Ecto neural progenitor cell (in vitro differentiated cells): ENCODE results near the gene NKX1-2.

Experiments used
- DNase-seq: peaks from one replicate; pipeline ENCODE4 v3.0.0-alpha.2; 2018; ENCODE audit warnings: low spot score

Gene NKX1-2

GRCh38 chr10:124474514-124475070 is 24.8 kb upstream of the NKX1-2 start:
- no peak for DNase-seq

- DNase-seq: no peak
Observed at GRCh38 chr10:124473070-124473469, 23.2 kb upstream of the NKX1-2 start.

- DNase-seq: no peak
Observed at GRCh38 chr10:124472071-124472470, 22.2 kb upstream of the NKX1-2 start.

GRCh38 chr10:124470544-124471434 is 21.0 kb upstream of the NKX1-2 start:
- no peak for DNase-seq

- DNase-seq: peak; percentile 71
Observed at GRCh38 chr10:124469956-124470484, 20.2 kb upstream of the NKX1-2 start.

- no peak for DNase-seq
Observed at GRCh38 chr10:124468624-124469023, 18.8 kb upstream of the NKX1-2 start.

GRCh38 chr10:124467165-124467564 is 17.3 kb upstream of the NKX1-2 start:
- DNase-seq: no peak

GRCh38 chr10:124465777-124466488 is 16.1 kb upstream of the NKX1-2 start:
- no peak for DNase-seq

GRCh38 chr10:124465003-124465776 is 15.4 kb upstream of the NKX1-2 start:
- no peak for DNase-seq

GRCh38 chr10:124464028-124464965 is 14.5 kb upstream of the NKX1-2 start:
- no peak for DNase-seq

- DNase-seq: no peak
Observed at GRCh38 chr10:124462348-124462695, 12.5 kb upstream of the NKX1-2 start.

GRCh38 chr10:124461642-124462347 is 12.0 kb upstream of the NKX1-2 start, which contains the start of gene LHPP:
Gene LHPP, plus strand, starts transcription at chr10:124461823. Its CDS starts 40 bp downstream, at chr10:124461863.
- peak; percentile 88 for DNase-seq

- DNase-seq: no peak
Observed at GRCh38 chr10:124460144-124460543, 10.3 kb upstream of the NKX1-2 start.

- DNase-seq: no peak
Observed at GRCh38 chr10:124459395-124459794, 9.6 kb upstream of the NKX1-2 start.

- DNase-seq: no peak
Observed at GRCh38 chr10:124458889-124459288, 9.1 kb upstream of the NKX1-2 start.

GRCh38 chr10:124458473-124458872 is 8.6 kb upstream of the NKX1-2 start:
- DNase-seq: no peak

- no peak for DNase-seq
Observed at GRCh38 chr10:124455441-124455840, 5.6 kb upstream of the NKX1-2 start.

- no peak for DNase-seq
Observed at GRCh38 chr10:124453960-124454610, 4.2 kb upstream of the NKX1-2 start.

- DNase-seq: no peak
Observed at GRCh38 chr10:124451276-124451675, 1.4 kb upstream of the NKX1-2 start.

GRCh38 chr10:124450783-124451057 is 885 bp upstream of the NKX1-2 start:
- DNase-seq: no peak
